H1 (cell line): ENCODE results near the gene ITGA6. TPM values are rescaled to one million over a fixed set of nuclear protein-coding genes. Genes with fewer than 3 reads are reported as not detected.

Source experiments
- BCL11A ChIP-seq, 2 experiments: IDR thresholded peaks; one replicate each; pipeline ENCODE4 v1.6.1; 2011; ENCODE audit warnings: low read depth in 2 of 2, low read length in 2 of 2, mild to moderate bottlenecking in 2 of 2
- CTBP2 ChIP-seq: IDR thresholded peaks from 2 replicates; pipeline ENCODE4 v1.7.0; 2011; ENCODE audit warnings: borderline replicate concordance, mild to moderate bottlenecking, moderate library complexity, mixed read lengths, low read length; ENCODE audit not compliant: insufficient read depth, insufficient read length
- EP300 ChIP-seq, 2 experiments: IDR thresholded peaks; 1 replicate in 1 of 2; 2 replicates in 1 of 2; pipeline ENCODE4 v1.6.1; 2011 to 2012; ENCODE audit warnings: low read depth in 2 of 2, low read length in 2 of 2, mild to moderate bottlenecking in 2 of 2, borderline replicate concordance in 1 of 2, inconsistent platforms in 1 of 2, moderate library complexity in 1 of 2
- GTF2F1 ChIP-seq: IDR thresholded peaks from 2 replicates; pipeline ENCODE4 v1.6.1; 2012; ENCODE audit warnings: low read depth, low read length, improper control_type of control experiment, borderline replicate concordance
- HDAC2 ChIP-seq, 2 experiments: fragments of 300-600 bp in 1 of 2; sonication (generic) in 1 of 2; IDR thresholded peaks; 2 replicates each; pipeline ENCODE4 v1.6.1; 2011 to 2012; ENCODE audit warnings: low read depth in 2 of 2, low read length in 2 of 2, mild to moderate bottlenecking in 2 of 2, moderate library complexity in 2 of 2, borderline replicate concordance in 1 of 2, inconsistent platforms in 1 of 2
- JUND ChIP-seq: IDR thresholded peaks from 2 replicates; pipeline ENCODE4 v1.6.1; 2011; ENCODE audit warnings: mild to moderate bottlenecking, improper control_type of control experiment, low read length
- TAF1 ChIP-seq: IDR thresholded peaks from 2 replicates; pipeline ENCODE4 v1.6.1; 2011; ENCODE audit warnings: mild to moderate bottlenecking, low read depth, low read length
- TEAD4 ChIP-seq: IDR thresholded peaks from 2 replicates; pipeline ENCODE4 v1.6.1; 2012; ENCODE audit warnings: low read depth, low read length, inconsistent platforms, mixed read lengths
- polyA plus RNA-seq, 7 experiments: library from polyadenylated mRNA; depleted of rRNA in 3 of 7; stranded (reverse) in 5 of 7; unstranded in 2 of 7; fragments of >200 nt in 5 of 7; fragments of 200-250 nt in 2 of 7; gene quantifications; 1 replicate in 5 of 7; 2 replicates in 1 of 7; 4 replicates in 1 of 7; pipeline versions ENCODE4 v1.2.1 to v1.2.3, GENCODE V29; 2011 to 2013; ENCODE audit warnings: missing spikeins in 2 of 7, mixed read lengths in 2 of 7
- total RNA-seq: library from RNA; stranded (reverse); fragmentation: NEBNext Ultra II Directional; extraction: Animal tissue kit (Norgen Biotek cat#: 25700); gene quantifications from 2 replicates; pipeline ENCODE4 v1.2.1, GENCODE V29; 2021
- TF ChIP-seq, protein P1 (sequence below): fragments of 300-600 bp; sonication (generic); IDR thresholded peaks from 2 replicates; pipeline ENCODE4 v1.7.1; 2012; ENCODE audit warnings: low read length, moderate library complexity, mild to moderate bottlenecking, inconsistent platforms; ENCODE audit not compliant: insufficient replicate concordance

Gene ITGA6
- total and polyA plus RNA-seq, 2 of the 8 experiments (the other 6 are each of a cell fraction or from before 2014, with no cell fraction given) = 26.9 to 118 TPM

DNA sequence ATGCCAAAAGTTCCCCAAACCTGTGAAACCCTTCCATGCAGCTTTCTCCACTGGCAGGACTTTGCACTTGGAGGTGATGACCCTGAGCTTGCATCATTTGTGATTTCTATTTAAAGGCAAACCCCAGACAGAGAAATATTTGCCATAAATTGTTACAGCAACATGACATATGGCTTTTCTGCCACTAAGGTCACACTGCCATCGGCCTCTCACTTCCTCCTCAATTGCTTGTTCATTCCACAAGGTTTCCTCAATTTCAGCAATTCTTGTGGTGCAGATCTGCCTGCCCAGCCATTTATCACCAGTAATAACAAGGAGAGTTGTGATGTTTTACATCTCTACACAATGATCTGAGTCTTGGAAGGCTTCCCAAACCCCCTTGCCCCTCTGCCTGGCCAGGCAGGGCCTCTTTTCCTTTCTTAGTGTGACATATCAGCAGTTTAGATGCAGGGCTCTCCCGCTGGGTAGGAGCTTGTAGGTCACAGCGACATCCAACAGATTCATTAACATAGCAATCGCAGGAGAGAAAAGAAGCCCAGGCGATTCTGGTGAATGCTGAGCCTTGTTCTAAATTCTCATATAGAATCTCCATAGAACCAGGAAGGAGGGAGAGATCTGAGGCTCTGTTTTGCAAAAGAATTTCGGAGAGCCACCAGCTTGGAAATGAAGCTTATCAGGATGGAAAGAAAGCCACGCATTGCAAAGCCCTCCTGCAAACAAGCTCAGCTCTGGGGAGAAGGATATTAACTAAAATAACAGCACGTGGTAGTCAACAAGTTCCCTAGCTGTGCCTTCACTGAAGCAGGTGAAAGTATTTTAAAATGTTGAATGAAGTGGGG is 46.7 kb upstream of the ITGA6 start (continued):
- TF ChIP-seq, protein P1, sequence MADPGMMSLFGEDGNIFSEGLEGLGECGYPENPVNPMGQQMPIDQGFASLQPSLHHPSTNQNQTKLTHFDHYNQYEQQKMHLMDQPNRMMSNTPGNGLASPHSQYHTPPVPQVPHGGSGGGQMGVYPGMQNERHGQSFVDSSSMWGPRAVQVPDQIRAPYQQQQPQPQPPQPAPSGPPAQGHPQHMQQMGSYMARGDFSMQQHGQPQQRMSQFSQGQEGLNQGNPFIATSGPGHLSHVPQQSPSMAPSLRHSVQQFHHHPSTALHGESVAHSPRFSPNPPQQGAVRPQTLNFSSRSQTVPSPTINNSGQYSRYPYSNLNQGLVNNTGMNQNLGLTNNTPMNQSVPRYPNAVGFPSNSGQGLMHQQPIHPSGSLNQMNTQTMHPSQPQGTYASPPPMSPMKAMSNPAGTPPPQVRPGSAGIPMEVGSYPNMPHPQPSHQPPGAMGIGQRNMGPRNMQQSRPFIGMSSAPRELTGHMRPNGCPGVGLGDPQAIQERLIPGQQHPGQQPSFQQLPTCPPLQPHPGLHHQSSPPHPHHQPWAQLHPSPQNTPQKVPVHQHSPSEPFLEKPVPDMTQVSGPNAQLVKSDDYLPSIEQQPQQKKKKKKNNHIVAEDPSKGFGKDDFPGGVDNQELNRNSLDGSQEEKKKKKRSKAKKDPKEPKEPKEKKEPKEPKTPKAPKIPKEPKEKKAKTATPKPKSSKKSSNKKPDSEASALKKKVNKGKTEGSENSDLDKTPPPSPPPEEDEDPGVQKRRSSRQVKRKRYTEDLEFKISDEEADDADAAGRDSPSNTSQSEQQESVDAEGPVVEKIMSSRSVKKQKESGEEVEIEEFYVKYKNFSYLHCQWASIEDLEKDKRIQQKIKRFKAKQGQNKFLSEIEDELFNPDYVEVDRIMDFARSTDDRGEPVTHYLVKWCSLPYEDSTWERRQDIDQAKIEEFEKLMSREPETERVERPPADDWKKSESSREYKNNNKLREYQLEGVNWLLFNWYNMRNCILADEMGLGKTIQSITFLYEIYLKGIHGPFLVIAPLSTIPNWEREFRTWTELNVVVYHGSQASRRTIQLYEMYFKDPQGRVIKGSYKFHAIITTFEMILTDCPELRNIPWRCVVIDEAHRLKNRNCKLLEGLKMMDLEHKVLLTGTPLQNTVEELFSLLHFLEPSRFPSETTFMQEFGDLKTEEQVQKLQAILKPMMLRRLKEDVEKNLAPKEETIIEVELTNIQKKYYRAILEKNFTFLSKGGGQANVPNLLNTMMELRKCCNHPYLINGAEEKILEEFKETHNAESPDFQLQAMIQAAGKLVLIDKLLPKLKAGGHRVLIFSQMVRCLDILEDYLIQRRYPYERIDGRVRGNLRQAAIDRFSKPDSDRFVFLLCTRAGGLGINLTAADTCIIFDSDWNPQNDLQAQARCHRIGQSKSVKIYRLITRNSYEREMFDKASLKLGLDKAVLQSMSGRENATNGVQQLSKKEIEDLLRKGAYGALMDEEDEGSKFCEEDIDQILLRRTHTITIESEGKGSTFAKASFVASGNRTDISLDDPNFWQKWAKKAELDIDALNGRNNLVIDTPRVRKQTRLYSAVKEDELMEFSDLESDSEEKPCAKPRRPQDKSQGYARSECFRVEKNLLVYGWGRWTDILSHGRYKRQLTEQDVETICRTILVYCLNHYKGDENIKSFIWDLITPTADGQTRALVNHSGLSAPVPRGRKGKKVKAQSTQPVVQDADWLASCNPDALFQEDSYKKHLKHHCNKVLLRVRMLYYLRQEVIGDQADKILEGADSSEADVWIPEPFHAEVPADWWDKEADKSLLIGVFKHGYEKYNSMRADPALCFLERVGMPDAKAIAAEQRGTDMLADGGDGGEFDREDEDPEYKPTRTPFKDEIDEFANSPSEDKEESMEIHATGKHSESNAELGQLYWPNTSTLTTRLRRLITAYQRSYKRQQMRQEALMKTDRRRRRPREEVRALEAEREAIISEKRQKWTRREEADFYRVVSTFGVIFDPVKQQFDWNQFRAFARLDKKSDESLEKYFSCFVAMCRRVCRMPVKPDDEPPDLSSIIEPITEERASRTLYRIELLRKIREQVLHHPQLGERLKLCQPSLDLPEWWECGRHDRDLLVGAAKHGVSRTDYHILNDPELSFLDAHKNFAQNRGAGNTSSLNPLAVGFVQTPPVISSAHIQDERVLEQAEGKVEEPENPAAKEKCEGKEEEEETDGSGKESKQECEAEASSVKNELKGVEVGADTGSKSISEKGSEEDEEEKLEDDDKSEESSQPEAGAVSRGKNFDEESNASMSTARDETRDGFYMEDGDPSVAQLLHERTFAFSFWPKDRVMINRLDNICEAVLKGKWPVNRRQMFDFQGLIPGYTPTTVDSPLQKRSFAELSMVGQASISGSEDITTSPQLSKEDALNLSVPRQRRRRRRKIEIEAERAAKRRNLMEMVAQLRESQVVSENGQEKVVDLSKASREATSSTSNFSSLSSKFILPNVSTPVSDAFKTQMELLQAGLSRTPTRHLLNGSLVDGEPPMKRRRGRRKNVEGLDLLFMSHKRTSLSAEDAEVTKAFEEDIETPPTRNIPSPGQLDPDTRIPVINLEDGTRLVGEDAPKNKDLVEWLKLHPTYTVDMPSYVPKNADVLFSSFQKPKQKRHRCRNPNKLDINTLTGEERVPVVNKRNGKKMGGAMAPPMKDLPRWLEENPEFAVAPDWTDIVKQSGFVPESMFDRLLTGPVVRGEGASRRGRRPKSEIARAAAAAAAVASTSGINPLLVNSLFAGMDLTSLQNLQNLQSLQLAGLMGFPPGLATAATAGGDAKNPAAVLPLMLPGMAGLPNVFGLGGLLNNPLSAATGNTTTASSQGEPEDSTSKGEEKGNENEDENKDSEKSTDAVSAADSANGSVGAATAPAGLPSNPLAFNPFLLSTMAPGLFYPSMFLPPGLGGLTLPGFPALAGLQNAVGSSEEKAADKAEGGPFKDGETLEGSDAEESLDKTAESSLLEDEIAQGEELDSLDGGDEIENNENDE = peak; percentile 90
- peak; percentile 71 to 80 for TF ChIP-seq BCL11A (IDR thresholded peaks at IDR 0.05; ENCODE audit: low read depth in 2 of 2, low read length in 2 of 2)
- TF ChIP-seq HDAC2 (IDR thresholded peaks at IDR 0.05; ENCODE audit: borderline replicate concordance in 1 of 2, low read depth in 2 of 2, low read length in 2 of 2) = peak in 1 of 2 experiments; percentile 85; a peak in 2 of 4 replicates
- TF ChIP-seq TEAD4 = peak; percentile 27; the same call in 1 of the 2 replicates
- no peak for TF ChIP-seq GTF2F1
- peak in 1 of 2 experiments; percentile 73; a peak in 1 of 3 replicates for TF ChIP-seq EP300 (IDR thresholded peaks at IDR 0.05; ENCODE audit: borderline replicate concordance in 1 of 2, low read depth in 2 of 2, low read length in 2 of 2)
- no peak for TF ChIP-seq JUND
- no peak for TF ChIP-seq CTBP2
- no peak for TF ChIP-seq TAF1
